Central memory CD8-positive, alpha-beta T cell (primary cell): ENCODE results near the gene SDC3.
A peak's percentile ranks its signal among the peaks of the same experiment; 100 is the strongest.

Experiments
- ATAC-seq: fragments of 150-1000 bp; cut with Tn5 transposase; replicated peaks from 2 replicates; pipeline ENCODE4 v1.10.0; 2022; ENCODE audit warnings: mild to moderate bottlenecking, moderate FRiP score, moderate number of reproducible peaks; ENCODE audit not compliant: poor library complexity, severe bottlenecking; ENCODE audit errors: extremely low read depth
- DNase-seq, 2 donors: peaks; one replicate each; pipeline ENCODE4 v3.0.0; 2021; ENCODE audit warnings: low spot score in 2 of 2
- H3K27ac Mint-ChIP-seq: one replicate; pipeline ENCODE4 v1.8.0; 2022; ENCODE audit warnings: low read depth, mild to moderate bottlenecking, moderate library complexity, mixed read lengths
- H3K27me3 Mint-ChIP-seq: one replicate; pipeline ENCODE4 v1.8.0; 2022; ENCODE audit warnings: mixed read lengths
- H3K36me3 Mint-ChIP-seq: one replicate; pipeline ENCODE4 v1.8.0; 2022; ENCODE audit warnings: mild to moderate bottlenecking, moderate library complexity, mixed read lengths; ENCODE audit not compliant: insufficient read depth
- H3K4me1 Mint-ChIP-seq: one replicate; pipeline ENCODE4 v1.8.0; 2022; ENCODE audit warnings: mixed read lengths
- H3K4me3 Mint-ChIP-seq: one replicate; pipeline ENCODE4 v1.8.0; 2022; ENCODE audit warnings: mild to moderate bottlenecking, moderate library complexity, mixed read lengths
- H3K9me3 Mint-ChIP-seq: one replicate; pipeline ENCODE4 v1.8.0; 2022; ENCODE audit warnings: mixed read lengths

Gene SDC3

DNA sequence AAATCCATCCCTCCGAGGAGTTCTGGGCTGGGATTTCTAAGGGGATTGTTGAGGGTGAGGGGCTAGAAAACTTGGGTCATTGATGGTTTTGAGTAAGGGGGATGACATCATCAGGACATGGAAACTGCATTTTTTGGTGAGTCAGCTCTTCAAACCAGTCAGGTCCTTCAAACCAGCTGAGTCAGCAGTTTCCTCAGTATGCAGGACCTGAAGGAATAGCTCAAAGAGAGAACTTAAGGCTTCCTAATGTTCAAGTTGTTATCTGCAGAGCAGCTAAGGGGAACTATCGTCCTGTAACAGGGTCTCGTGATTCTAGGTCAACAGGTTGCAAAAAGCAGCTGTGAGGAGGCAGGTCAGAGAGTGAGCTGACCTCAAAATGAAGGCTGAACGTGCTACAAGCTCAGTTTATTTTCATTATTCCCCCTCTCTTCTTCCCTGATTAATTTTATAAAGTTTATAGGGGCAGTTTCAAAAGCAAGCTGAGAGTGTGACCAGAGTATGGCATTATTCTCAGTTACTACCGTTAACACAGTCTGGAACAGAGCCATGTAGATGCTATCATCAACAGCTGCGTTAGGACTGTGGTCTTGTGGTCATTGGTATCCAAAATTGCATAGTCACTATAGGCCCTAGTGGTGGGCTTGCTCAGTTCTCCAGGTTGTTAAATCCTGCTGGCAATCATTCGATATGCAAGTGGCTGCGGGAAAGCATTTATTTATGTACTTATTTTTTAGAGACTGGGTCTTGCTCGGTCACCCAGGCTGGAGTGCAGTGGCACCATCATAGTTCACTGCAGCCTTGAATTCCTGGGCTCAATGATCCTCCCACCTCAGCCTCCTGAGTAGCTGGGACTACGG lies 10.7 kb upstream of the SDC3 start:
- ATAC-seq = no peak
- Mint-ChIP-seq H3K4me3 (no peak overlapping the region), H3K36me3 (no peaks in the 10 kb centered on the region), H3K27me3 (no peaks in the 10 kb centered on the region), H3K27ac (no peak overlapping the region), H3K9me3 (no peaks in the 10 kb centered on the region), H3K4me1 (no peaks in the 10 kb centered on the region)
- no peak for DNase-seq

DNA sequence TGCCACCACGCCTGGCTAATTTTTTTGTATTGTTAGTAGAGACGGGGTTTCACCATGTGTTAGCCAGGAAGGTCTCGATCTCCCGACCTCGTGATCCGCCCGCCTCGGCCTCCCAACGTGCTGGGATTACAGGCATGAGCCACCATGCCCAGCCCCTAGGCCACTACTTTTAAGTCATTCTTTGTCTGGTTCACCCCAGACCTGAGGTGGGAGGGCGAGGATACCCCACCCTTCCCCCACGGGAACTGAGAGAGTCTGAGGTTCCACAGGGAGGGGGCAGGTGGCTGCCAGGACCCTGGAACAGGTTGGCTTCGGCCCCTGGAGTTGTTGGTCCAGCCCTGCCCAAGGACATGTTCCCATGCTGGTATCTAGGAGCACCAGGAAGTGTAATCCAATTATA lies 7.7 kb upstream of the SDC3 start:
- H3K4me1 Mint-ChIP-seq = no peaks in the 10 kb centered on the region
- DNase-seq (no peak), ATAC-seq (no peak)
- H3K9me3 Mint-ChIP-seq = no peaks in the 10 kb centered on the region
- H3K4me3 Mint-ChIP-seq = no peak overlapping the region
- no peak overlapping the region for H3K27ac Mint-ChIP-seq
- H3K36me3 Mint-ChIP-seq = no peaks in the 10 kb centered on the region
- no peaks in the 10 kb centered on the region for H3K27me3 Mint-ChIP-seq

- no peak overlapping the region for H3K4me3 Mint-ChIP-seq
- no peaks in the 10 kb centered on the region for H3K4me1 Mint-ChIP-seq
- peaks cover 3% of the 10 kb centered on the region for H3K27me3 Mint-ChIP-seq
- H3K9me3 Mint-ChIP-seq = no peaks in the 10 kb centered on the region
- no peak for ATAC-seq
- no peak overlapping the region for H3K27ac Mint-ChIP-seq
- H3K36me3 Mint-ChIP-seq = no peaks in the 10 kb centered on the region
- no peak for DNase-seq
Measured at GRCh38 chr1:30915491-30916230, 7.1 kb upstream of the SDC3 start.

GRCh38 chr1:30914931-30915330 lies 6.4 kb upstream of the SDC3 start:
- no peak overlapping the region for H3K4me3 Mint-ChIP-seq
- ATAC-seq = no peak
- no peak for DNase-seq
- no peaks in the 10 kb centered on the region for H3K36me3 Mint-ChIP-seq
- no peaks in the 10 kb centered on the region for H3K9me3 Mint-ChIP-seq
- H3K4me1 Mint-ChIP-seq = no peaks in the 10 kb centered on the region
- H3K27ac Mint-ChIP-seq = no peak overlapping the region
- peaks cover 10% of the 10 kb centered on the region for H3K27me3 Mint-ChIP-seq

GRCh38 chr1:30914587-30914922 lies 6.0 kb upstream of the SDC3 start:
- DNase-seq (no peak), ATAC-seq (no peak)
- Mint-ChIP-seq H3K9me3 (no peaks in the 10 kb centered on the region), H3K4me1 (peaks cover 2% of the 10 kb centered on the region), H3K27ac (no peak overlapping the region), H3K27me3 (peaks cover 14% of the 10 kb centered on the region), H3K36me3 (no peaks in the 10 kb centered on the region), H3K4me3 (no peak overlapping the region)

DNA sequence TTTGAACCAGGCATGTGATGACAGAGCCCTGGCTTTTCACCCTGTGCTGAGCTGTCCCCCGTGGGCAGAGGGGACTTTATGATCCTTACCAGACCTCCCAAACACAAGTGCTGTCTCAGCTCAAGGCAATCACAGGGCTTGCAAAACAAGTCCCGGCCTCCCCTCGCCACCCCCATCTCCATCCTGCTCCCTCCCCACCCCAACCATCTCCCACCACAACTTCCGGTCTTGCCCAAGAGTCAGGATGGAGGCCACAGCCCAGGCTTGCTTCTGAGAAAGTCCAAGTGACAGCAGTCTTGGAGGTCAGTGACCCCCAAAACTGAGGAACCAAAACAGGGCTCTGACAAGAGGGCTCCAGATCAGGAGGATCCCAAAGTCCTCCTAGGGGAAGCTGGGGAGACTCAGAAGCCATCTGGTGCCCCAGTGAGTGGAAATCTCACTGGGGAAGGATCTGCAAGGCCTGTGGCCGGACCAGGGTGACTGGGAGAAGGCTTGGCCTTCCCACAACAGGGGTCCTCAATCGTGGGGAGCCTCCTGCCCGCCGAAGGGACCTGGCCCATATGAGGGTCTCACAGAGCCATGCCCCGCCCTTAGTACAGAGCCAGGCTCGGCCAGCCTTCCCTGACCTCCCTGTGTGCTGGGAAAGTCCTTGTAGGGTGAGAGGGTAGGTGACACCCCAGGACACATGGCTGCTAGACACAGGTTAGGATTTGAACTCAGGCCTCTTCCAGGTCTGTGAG lies 4.5 kb upstream of the SDC3 start:
- H3K4me3 Mint-ChIP-seq = no peak overlapping the region

GRCh38 chr1:30912224-30912623 lies 3.7 kb upstream of the SDC3 start:
- Mint-ChIP-seq H3K4me1 (peaks cover 15% of the 10 kb centered on the region), H3K4me3 (no peak overlapping the region), H3K9me3 (no peaks in the 10 kb centered on the region), H3K27me3 (peaks cover 28% of the 10 kb centered on the region), H3K27ac (no peak overlapping the region), H3K36me3 (peaks cover 4% of the 10 kb centered on the region)
- DNase-seq (no peak), ATAC-seq (no peak)

More for the DNA sequence above, 4.5 kb upstream of the SDC3 start:
- Mint-ChIP-seq H3K27ac (no peak overlapping the region), H3K27me3 (peaks cover 22% of the 10 kb centered on the region), H3K4me1 (peaks cover 9% of the 10 kb centered on the region), H3K36me3 (peaks cover 2% of the 10 kb centered on the region), H3K9me3 (no peaks in the 10 kb centered on the region)
- no peak for DNase-seq
- no peak for ATAC-seq

- DNase-seq = no peak
- Mint-ChIP-seq H3K4me3 (no peak overlapping the region), H3K4me1 (peaks cover 15% of the 10 kb centered on the region), H3K36me3 (peaks cover 4% of the 10 kb centered on the region), H3K9me3 (no peaks in the 10 kb centered on the region), H3K27me3 (peaks cover 31% of the 10 kb centered on the region), H3K27ac (no peak overlapping the region)
- no peak for ATAC-seq
Measured at GRCh38 chr1:30911059-30911954, 2.7 kb upstream of the SDC3 start.

DNA sequence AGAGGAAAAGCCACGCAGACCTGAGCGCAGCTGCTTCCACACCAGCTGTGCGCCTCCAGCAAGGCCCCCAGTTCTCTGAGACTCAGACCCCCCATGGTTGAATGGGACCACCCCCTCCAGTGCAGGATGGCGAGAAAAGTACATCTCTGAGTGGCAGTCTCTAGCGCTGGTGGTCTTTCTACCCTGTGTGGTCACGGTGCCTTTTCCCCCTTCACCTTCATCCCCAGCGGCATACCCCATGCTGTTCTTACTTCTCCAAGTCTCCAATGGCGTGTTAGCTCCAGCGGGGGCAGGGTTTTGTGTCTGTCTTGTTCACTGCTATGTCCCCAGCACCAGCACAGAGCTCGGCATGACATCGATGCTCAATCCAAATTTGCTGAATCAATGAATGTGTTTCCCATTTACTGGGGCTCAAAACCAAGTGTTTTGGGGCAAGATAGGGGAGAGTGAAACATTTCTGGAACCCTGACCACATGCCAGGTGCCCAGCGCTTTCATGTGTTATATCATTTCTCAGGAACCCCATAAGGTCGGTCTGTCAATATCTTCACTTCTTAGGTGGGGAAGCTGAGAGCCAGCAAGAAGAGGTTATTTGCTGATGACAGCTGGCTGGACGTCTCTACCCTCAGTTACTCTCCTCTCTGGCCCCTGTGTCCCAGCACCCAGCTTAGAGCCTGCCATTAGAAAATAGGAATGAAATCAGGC lies 959 bp upstream of the SDC3 start:
- no peak for ATAC-seq
- H3K4me3 Mint-ChIP-seq = peak overlapping the region; percentile 74
- DNase-seq = no peak
- H3K36me3 Mint-ChIP-seq = peaks cover 4% of the 10 kb centered on the region
- peaks cover 15% of the 10 kb centered on the region for H3K4me1 Mint-ChIP-seq
- H3K9me3 Mint-ChIP-seq = no peaks in the 10 kb centered on the region
- H3K27me3 Mint-ChIP-seq = peaks cover 31% of the 10 kb centered on the region
- H3K27ac Mint-ChIP-seq = no peak overlapping the region

DNA sequence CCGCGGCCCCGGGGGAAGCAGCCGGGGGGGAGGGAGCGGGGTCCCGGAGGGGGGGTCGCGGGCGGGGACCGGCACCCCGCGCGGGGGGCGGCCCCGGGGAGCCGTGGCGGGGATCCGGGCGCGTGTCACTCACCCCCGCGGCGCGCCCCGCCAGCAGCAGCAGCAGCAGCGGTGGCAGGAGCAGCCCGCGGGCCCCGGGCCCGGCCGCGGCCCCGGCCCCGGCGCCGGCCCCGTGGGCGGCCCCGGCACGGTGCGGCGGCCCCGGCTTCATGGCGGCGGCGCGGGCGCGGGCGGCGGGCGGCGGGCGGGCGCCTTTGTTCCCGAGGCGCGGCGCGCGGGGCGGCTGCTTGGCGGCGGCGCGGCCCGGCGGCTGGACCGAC lies 252 bp downstream of the SDC3 start:
- H3K27ac Mint-ChIP-seq = no peak overlapping the region
- peaks cover 15% of the 10 kb centered on the region for H3K4me1 Mint-ChIP-seq
- ATAC-seq = no peak
- H3K27me3 Mint-ChIP-seq = peaks cover 31% of the 10 kb centered on the region
- H3K9me3 Mint-ChIP-seq = no peaks in the 10 kb centered on the region
- H3K4me3 Mint-ChIP-seq = peak overlapping the region; percentile 77
- no peak for DNase-seq
- H3K36me3 Mint-ChIP-seq = peaks cover 4% of the 10 kb centered on the region

GRCh38 chr1:30907481-30908315 lies 860 bp downstream of the SDC3 start:
- H3K9me3 Mint-ChIP-seq = no peaks in the 10 kb centered on the region

More at GRCh38 chr1:30907481-30908315, 860 bp downstream of the SDC3 start:
- ATAC-seq (no peak), DNase-seq (no peak)
- H3K36me3 Mint-ChIP-seq = peaks cover 4% of the 10 kb centered on the region
- no peak overlapping the region for H3K27ac Mint-ChIP-seq
- H3K4me3 Mint-ChIP-seq = peak overlapping the region; percentile 77
- peaks cover 15% of the 10 kb centered on the region for H3K4me1 Mint-ChIP-seq
- peaks cover 31% of the 10 kb centered on the region for H3K27me3 Mint-ChIP-seq
